ENCODE measurements around the gene MACF1. TPM values are rescaled to one million over a fixed set of nuclear protein-coding genes. Genes with fewer than 3 reads are reported as not detected.

Gene MACF1
- total RNA-seq, 1 donor from 2014 or later = 431 TPM

DNA sequence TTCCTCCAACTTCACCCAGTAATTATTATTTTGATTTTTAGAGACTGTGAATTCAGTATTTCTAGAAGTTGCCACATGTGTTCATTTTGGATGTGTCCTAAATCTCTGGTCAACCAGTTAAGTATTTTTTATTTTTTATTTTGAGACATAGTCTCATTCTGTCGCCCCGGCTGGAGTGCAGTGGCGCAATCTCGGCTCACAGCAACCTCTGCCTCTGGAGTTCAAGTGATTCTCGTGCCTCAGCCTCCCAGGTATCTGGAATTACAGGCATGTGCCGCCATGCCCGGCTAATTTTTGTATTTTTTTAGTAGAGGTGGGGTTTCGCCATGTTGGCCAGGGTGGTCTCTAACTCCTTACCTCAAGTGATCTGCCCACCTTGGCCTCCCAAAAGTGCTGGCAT is 8.0 kb downstream of the MACF1 start:
- no peak overlapping the region for H3K27ac Mint-ChIP-seq (ENCODE audit: unreplicated experiment)
- no peak overlapping the region for H3K4me3 Mint-ChIP-seq (ENCODE audit: unreplicated experiment)
- peaks cover 6% of the 10 kb centered on the region for H3K36me3 Mint-ChIP-seq (ENCODE audit: unreplicated experiment)
- H3K4me1 Mint-ChIP-seq (ENCODE audit: unreplicated experiment) = peaks cover 55% of the 10 kb centered on the region
- H3K9me3 Mint-ChIP-seq (ENCODE audit: unreplicated experiment) = no peaks in the 10 kb centered on the region
- H3K27me3 Mint-ChIP-seq (ENCODE audit: unreplicated experiment) = no peaks in the 10 kb centered on the region
- DNase-seq (ENCODE audit: extremely low spot score, unreplicated experiment) = no peak
- no peak for TF ChIP-seq CTCF (IDR thresholded peaks at IDR 0.05)

GRCh38 chr1:39213511-39214002 is 9.1 kb downstream of the MACF1 start:
- Mint-ChIP-seq H3K4me3 (ENCODE audit: unreplicated experiment) (no peak overlapping the region), H3K9me3 (ENCODE audit: unreplicated experiment) (no peaks in the 10 kb centered on the region), H3K27ac (ENCODE audit: unreplicated experiment) (peak overlapping the region; percentile 63), H3K27me3 (ENCODE audit: unreplicated experiment) (no peaks in the 10 kb centered on the region), H3K36me3 (ENCODE audit: unreplicated experiment) (peaks cover 2% of the 10 kb centered on the region), H3K4me1 (ENCODE audit: unreplicated experiment) (peaks cover 53% of the 10 kb centered on the region)
- DNase-seq (ENCODE audit: extremely low spot score, unreplicated experiment) = no peak
- no peak for TF ChIP-seq CTCF (IDR thresholded peaks at IDR 0.05)

- TF ChIP-seq CTCF (IDR thresholded peaks at IDR 0.05) = no peak
- no peak for DNase-seq (ENCODE audit: extremely low spot score, unreplicated experiment)
- H3K27ac Mint-ChIP-seq (ENCODE audit: unreplicated experiment) = peak overlapping the region; percentile 63
- H3K4me3 Mint-ChIP-seq (ENCODE audit: unreplicated experiment) = no peak overlapping the region
- no peaks in the 10 kb centered on the region for H3K27me3 Mint-ChIP-seq (ENCODE audit: unreplicated experiment)
- peaks cover 53% of the 10 kb centered on the region for H3K4me1 Mint-ChIP-seq (ENCODE audit: unreplicated experiment)
- H3K9me3 Mint-ChIP-seq (ENCODE audit: unreplicated experiment) = no peaks in the 10 kb centered on the region
- peaks cover 2% of the 10 kb centered on the region for H3K36me3 Mint-ChIP-seq (ENCODE audit: unreplicated experiment)
Measured at GRCh38 chr1:39214021-39214713, 9.7 kb downstream of the MACF1 start.

GRCh38 chr1:39214714-39214997 is 10.2 kb downstream of the MACF1 start:
- no peak for TF ChIP-seq CTCF (IDR thresholded peaks at IDR 0.05)
- H3K36me3 Mint-ChIP-seq (ENCODE audit: unreplicated experiment) = peaks cover 2% of the 10 kb centered on the region
- peak overlapping the region; percentile 63 for H3K27ac Mint-ChIP-seq (ENCODE audit: unreplicated experiment)
- peaks cover 52% of the 10 kb centered on the region for H3K4me1 Mint-ChIP-seq (ENCODE audit: unreplicated experiment)
- H3K4me3 Mint-ChIP-seq (ENCODE audit: unreplicated experiment) = no peak overlapping the region
- DNase-seq (ENCODE audit: extremely low spot score, unreplicated experiment) = no peak
- H3K9me3 Mint-ChIP-seq (ENCODE audit: unreplicated experiment) = no peaks in the 10 kb centered on the region
- H3K27me3 Mint-ChIP-seq (ENCODE audit: unreplicated experiment) = no peaks in the 10 kb centered on the region

DNA sequence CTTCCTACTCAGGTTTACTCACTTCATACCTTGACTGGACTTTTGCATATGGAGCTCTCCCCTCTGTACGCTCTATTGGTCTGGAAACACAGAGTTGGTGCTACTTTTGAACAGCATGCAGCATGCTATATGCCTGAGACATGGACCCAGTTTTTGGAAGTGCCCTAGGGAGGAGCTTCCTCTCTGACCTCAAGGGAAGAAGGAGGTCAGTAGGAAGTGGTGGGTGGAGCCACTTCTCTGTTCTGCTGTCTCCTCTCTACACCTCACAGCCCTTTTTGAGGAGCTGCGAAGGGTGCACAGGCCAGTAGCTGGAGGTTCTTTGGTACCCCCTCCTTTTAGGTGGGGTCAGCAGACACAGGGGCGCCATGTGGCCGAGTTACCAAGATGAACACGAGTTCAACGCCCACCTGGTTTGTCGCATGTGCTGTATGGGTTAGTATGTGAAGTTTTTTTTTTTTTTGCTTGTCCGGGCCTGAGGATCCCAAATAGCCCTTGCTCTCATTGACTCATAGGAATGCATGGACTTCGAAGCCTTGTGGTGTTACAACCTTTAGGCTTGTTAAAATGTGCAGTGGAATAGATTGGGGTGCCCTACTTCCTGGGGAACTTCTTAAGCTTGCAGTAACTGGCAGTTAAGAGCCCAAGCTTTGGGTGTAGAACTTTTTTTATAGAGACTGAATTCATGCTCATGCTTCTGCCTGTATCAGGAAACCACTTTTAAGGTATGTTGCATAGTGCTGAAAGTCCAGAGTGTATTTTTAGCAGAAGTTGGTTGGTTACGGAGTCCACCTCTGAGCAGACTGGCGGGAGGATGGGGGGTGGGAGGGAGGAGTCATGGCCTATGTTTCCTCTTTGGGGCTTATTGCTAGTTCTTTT is 10.7 kb downstream of the MACF1 start:
- no peak for TF ChIP-seq CTCF (IDR thresholded peaks at IDR 0.05)
- H3K36me3 Mint-ChIP-seq (ENCODE audit: unreplicated experiment) = peaks cover 2% of the 10 kb centered on the region
- H3K4me1 Mint-ChIP-seq (ENCODE audit: unreplicated experiment) = peaks cover 52% of the 10 kb centered on the region
- no peak overlapping the region for H3K4me3 Mint-ChIP-seq (ENCODE audit: unreplicated experiment)
- no peaks in the 10 kb centered on the region for H3K9me3 Mint-ChIP-seq (ENCODE audit: unreplicated experiment)
- no peaks in the 10 kb centered on the region for H3K27me3 Mint-ChIP-seq (ENCODE audit: unreplicated experiment)
- no peak for DNase-seq (ENCODE audit: extremely low spot score, unreplicated experiment)
- peak overlapping the region; percentile 60 for H3K27ac Mint-ChIP-seq (ENCODE audit: unreplicated experiment)

All from osteocyte (in vitro differentiated cells).